Upper lobe of left lung (tissue), 4 donors: ENCODE data around the gene CFAP299.

Experiments
- EP300 ChIP-seq, 4 donors: sonication (generic); formaldehyde crosslinking; IDR thresholded peaks; one replicate each; pipeline ENCODE4 v1.5.1; 2017; ENCODE audit warnings: antibody characterized with exemption in 4 of 4, control low read depth in 2 of 4
- POLR2A ChIP-seq, 4 donors: fragments of 450-650 bp; IDR thresholded peaks; one replicate each; pipeline ENCODE4 v1.5.1; 2016 to 2017; ENCODE audit warnings: antibody characterized with exemption in 4 of 4, mild to moderate bottlenecking in 2 of 4
- POLR2AphosphoS5 ChIP-seq, 2 donors: sonication (generic); formaldehyde crosslinking; IDR thresholded peaks; one replicate each; pipeline ENCODE4 v1.5.1; 2017; ENCODE audit warnings: antibody characterized with exemption in 2 of 2
- TF ChIP-seq, protein P1 (sequence below), 6 experiments: fragments of 450-650 bp in 4 of 6; fragments of 200-600 bp in 2 of 6; sonication (generic) in 2 of 6; IDR thresholded peaks; one replicate each; pipeline ENCODE4 v1.5.1; 2016 to 2019; ENCODE audit warnings: antibody characterized with exemption in 6 of 6

DNA sequence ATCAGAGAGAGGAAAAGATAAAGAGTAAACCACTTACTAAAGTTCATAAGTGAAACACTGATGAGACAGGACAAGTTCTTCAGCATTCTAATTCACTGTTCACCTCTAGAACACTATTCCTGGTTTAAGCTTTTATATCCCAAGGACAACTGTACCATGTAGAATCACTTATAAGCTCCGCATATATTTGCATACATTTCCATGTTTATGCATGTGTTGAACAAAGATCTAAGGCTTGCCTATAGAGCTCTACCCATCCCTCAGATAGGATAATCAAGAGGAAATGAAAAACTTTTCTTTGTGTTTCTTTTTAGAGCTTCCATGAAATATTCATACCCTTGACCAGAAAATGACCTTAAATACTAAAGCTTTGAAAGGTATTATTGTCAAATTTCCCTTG is 538.0 kb downstream of the CFAP299 start:
- no peak for TF ChIP-seq POLR2A (IDR thresholded peaks at IDR 0.05)
- TF ChIP-seq, protein P1, sequence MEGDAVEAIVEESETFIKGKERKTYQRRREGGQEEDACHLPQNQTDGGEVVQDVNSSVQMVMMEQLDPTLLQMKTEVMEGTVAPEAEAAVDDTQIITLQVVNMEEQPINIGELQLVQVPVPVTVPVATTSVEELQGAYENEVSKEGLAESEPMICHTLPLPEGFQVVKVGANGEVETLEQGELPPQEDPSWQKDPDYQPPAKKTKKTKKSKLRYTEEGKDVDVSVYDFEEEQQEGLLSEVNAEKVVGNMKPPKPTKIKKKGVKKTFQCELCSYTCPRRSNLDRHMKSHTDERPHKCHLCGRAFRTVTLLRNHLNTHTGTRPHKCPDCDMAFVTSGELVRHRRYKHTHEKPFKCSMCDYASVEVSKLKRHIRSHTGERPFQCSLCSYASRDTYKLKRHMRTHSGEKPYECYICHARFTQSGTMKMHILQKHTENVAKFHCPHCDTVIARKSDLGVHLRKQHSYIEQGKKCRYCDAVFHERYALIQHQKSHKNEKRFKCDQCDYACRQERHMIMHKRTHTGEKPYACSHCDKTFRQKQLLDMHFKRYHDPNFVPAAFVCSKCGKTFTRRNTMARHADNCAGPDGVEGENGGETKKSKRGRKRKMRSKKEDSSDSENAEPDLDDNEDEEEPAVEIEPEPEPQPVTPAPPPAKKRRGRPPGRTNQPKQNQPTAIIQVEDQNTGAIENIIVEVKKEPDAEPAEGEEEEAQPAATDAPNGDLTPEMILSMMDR (IDR thresholded peaks at IDR 0.05) = no peak
- TF ChIP-seq EP300 (IDR thresholded peaks at IDR 0.05) = no peak
- TF ChIP-seq POLR2AphosphoS5 (IDR thresholded peaks at IDR 0.05) = no peak
